ENCODE measurements around the gene MREG.

MREG gene

DNA sequence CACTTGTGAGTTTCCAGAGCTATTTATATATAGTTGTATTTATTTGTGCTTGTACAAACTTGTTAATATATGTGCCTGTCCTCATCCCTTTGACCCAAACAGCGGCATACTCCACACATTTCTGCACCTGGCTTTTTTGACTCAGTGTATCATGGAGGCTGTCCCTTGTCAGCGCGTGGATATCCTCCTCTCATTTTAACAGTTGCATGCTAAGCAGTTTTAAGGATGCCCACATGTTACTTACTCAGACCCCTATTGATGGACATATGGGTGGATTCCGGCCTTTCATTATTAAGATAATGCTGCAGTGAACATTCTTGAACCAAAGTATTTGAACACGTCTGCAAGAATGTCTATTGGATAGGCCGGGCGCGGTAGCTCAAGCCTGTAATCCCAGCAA is 655 bp upstream of the MREG start:
- no peak for TF ChIP-seq RAD21 (IDR thresholded peaks at IDR 0.05; ENCODE audit: low read depth)
- TF ChIP-seq, protein P1, sequence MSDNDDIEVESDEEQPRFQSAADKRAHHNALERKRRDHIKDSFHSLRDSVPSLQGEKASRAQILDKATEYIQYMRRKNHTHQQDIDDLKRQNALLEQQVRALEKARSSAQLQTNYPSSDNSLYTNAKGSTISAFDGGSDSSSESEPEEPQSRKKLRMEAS (IDR thresholded peaks at IDR 0.05) = no peak
- TF ChIP-seq TEAD4 (IDR thresholded peaks at IDR 0.05) = no peak
- TF ChIP-seq NFIC (IDR thresholded peaks at IDR 0.05) = no peak
- TF ChIP-seq ZBTB7A (IDR thresholded peaks at IDR 0.05; ENCODE audit: low read depth) = no peak
- TF ChIP-seq YY1 (IDR thresholded peaks at IDR 0.05; ENCODE audit: low read depth) = no peak
- no peak for TF ChIP-seq TCF12 (IDR thresholded peaks at IDR 0.05; ENCODE audit: low read depth)
- no peak for TF ChIP-seq CEBPB (IDR thresholded peaks at IDR 0.05)
- TF ChIP-seq CREB1 (IDR thresholded peaks at IDR 0.05; ENCODE audit: low read depth) = no peak
- no peak for TF ChIP-seq REST (IDR thresholded peaks at IDR 0.05; ENCODE audit: low read depth)
- no peak for TF ChIP-seq EGR1 (IDR thresholded peaks at IDR 0.05)
- TF ChIP-seq TAF1 (IDR thresholded peaks at IDR 0.05; ENCODE audit: low read depth) = no peak
- no peak for TF ChIP-seq USF1 (IDR thresholded peaks at IDR 0.05)
- no peak for TF ChIP-seq FOXM1 (IDR thresholded peaks at IDR 0.05; ENCODE audit: borderline replicate concordance, low read depth)
- no peak for TF ChIP-seq EP300 (IDR thresholded peaks at IDR 0.05; ENCODE audit: borderline replicate concordance)

DNA sequence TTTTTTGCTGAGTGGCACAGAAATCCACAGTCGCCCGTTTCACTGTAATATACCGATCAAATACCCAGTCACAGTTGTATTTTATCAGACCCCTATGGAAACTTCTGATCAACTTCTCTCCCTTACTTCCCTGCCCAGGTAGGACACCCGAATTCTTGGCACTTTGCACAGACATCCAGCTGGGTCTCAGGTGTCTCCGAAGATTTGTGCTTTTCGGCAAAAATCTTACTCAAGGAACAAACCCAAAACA is 596 bp downstream of the MREG start:
- TF ChIP-seq ZBTB7A (IDR thresholded peaks at IDR 0.05; ENCODE audit: low read depth) = no peak
- TF ChIP-seq EGR1 (IDR thresholded peaks at IDR 0.05) = no peak
- TF ChIP-seq TAF1 (IDR thresholded peaks at IDR 0.05; ENCODE audit: low read depth) = no peak
- TF ChIP-seq CREB1 (IDR thresholded peaks at IDR 0.05; ENCODE audit: low read depth) = no peak
- TF ChIP-seq CEBPB (IDR thresholded peaks at IDR 0.05) = no peak
- no peak for TF ChIP-seq EP300 (IDR thresholded peaks at IDR 0.05; ENCODE audit: borderline replicate concordance)
- no peak for TF ChIP-seq TEAD4 (IDR thresholded peaks at IDR 0.05)
- TF ChIP-seq YY1 (IDR thresholded peaks at IDR 0.05; ENCODE audit: low read depth) = no peak
- TF ChIP-seq NFIC (IDR thresholded peaks at IDR 0.05) = no peak
- no peak for TF ChIP-seq REST (IDR thresholded peaks at IDR 0.05; ENCODE audit: low read depth)
- no peak for TF ChIP-seq TCF12 (IDR thresholded peaks at IDR 0.05; ENCODE audit: low read depth)
- TF ChIP-seq, protein P1 (IDR thresholded peaks at IDR 0.05) = no peak
- TF ChIP-seq RAD21 (IDR thresholded peaks at IDR 0.05; ENCODE audit: low read depth) = no peak

DNA sequence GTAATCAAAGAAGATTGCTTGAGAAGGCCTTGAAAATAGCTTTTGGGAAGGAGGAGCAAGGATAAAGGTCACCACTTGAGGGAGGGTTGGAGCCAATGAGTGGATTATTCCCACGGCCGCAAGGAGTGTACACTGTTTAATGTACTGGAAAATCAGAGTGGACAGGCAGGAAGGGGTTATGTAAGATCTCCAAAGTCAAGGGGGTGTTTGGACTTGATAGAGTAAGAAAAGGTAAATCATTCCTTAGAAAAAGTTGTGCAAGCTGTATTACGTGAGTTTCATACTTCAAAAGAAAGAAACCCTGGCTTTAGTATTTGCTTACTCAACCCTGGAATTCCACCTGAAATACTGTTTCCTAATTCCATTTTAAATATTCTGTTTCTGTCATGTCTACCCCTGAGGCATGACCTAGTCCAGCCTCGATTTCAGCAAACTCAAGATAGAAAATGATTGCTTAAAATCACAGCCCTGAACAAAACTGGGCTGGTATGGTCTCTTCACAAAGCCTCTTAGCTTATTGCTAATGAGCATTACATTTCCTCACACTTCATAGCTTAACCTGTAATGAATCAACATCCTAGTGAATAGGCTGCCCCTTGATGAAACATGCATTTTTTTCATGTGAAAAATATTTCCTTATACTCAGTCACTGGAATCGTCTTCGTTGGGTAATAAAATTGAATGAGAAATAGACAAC is 1.1 kb downstream of the MREG start:
- TF ChIP-seq CEBPB (IDR thresholded peaks at IDR 0.05) (peak; percentile 77), YY1 (IDR thresholded peaks at IDR 0.05; ENCODE audit: low read depth) (no peak)

- no peak for TF ChIP-seq EP300 (IDR thresholded peaks at IDR 0.05; ENCODE audit: borderline replicate concordance)
These were observed 5.0 kb downstream of the MREG start for GRCh38 chr2:216008387-216008786.

DNA sequence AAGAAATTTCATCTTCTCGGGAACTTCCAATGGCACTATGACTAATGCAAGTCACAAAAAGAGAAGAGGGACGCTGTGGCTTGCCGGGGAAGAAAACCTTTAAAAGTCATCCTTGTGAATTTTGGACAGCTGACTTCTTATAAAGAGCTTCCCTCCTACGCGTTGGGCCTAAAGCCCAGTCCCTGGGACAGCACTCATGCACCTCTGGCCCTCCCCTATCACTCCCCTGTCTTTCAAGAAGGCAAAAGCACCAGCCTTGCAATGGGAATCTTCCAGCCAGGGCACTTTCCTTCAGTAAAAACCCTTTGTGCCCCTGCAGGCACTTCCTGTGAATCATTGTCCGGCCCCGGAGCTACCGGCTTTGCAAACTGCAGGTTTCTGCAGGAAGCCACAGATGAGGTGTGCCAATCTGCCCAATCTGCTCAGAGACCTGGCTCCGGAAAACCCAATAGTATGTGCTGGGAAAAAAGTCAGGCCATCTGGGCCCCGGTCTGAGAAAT is 7.1 kb downstream of the MREG start:
- TF ChIP-seq TCF12 (IDR thresholded peaks at IDR 0.05; ENCODE audit: low read depth) = no peak
- TF ChIP-seq CREB1 (IDR thresholded peaks at IDR 0.05; ENCODE audit: low read depth) = no peak
- TF ChIP-seq EGR1 (IDR thresholded peaks at IDR 0.05) = no peak
- TF ChIP-seq YY1 (IDR thresholded peaks at IDR 0.05; ENCODE audit: low read depth) = no peak
- no peak for TF ChIP-seq TAF1 (IDR thresholded peaks at IDR 0.05; ENCODE audit: low read depth)
- TF ChIP-seq, protein P1 (IDR thresholded peaks at IDR 0.05) = no peak
- no peak for TF ChIP-seq EP300 (IDR thresholded peaks at IDR 0.05; ENCODE audit: borderline replicate concordance)
- no peak for TF ChIP-seq RAD21 (IDR thresholded peaks at IDR 0.05; ENCODE audit: low read depth)
- no peak for TF ChIP-seq USF1 (IDR thresholded peaks at IDR 0.05)
- no peak for TF ChIP-seq ZBTB7A (IDR thresholded peaks at IDR 0.05; ENCODE audit: low read depth)
- no peak for TF ChIP-seq REST (IDR thresholded peaks at IDR 0.05; ENCODE audit: low read depth)
- TF ChIP-seq FOXM1 (IDR thresholded peaks at IDR 0.05; ENCODE audit: borderline replicate concordance, low read depth) = no peak
- TF ChIP-seq CEBPB (IDR thresholded peaks at IDR 0.05) = no peak
- TF ChIP-seq TEAD4 (IDR thresholded peaks at IDR 0.05) = no peak
